GM04503 (cell line): Measurements from ENCODE around the gene NTN3.

Experiments used
- DNase-seq: peaks from one replicate; pipeline ENCODE4 v3.0.0-alpha.2; 2012; ENCODE audit warnings: low read depth

Gene NTN3

GRCh38 chr16:2466667-2467527, 4.2 kb upstream of the NTN3 start:
- DNase-seq = no peak

GRCh38 chr16:2467528-2468232, 3.4 kb upstream of the NTN3 start:
- DNase-seq = no peak

GRCh38 chr16:2468233-2468724, 2.8 kb upstream of the NTN3 start:
- DNase-seq = no peak

- DNase-seq = no peak
Observed at GRCh38 chr16:2468725-2469398, 2.2 kb upstream of the NTN3 start.

GRCh38 chr16:2469399-2470233, 1.5 kb upstream of the NTN3 start:
- no peak for DNase-seq

- no peak for DNase-seq
Observed at GRCh38 chr16:2470234-2470601, 879 bp upstream of the NTN3 start.

GRCh38 chr16:2470603-2471015, 488 bp upstream of the NTN3 start:
- DNase-seq = no peak

- no peak for DNase-seq
Observed at GRCh38 chr16:2471653-2472487, 773 bp downstream of the NTN3 start.

GRCh38 chr16:2472488-2472864, 1.4 kb downstream of the NTN3 start:
- no peak for DNase-seq

- no peak for DNase-seq
Observed at GRCh38 chr16:2472885-2473445, 1.9 kb downstream of the NTN3 start.

GRCh38 chr16:2473446-2473926, 2.4 kb downstream of the NTN3 start:
- no peak for DNase-seq

- DNase-seq = no peak
Observed at GRCh38 chr16:2473999-2474876, 3.1 kb downstream of the NTN3 start.

- DNase-seq = no peak
Observed at GRCh38 chr16:2474877-2475412, 3.8 kb downstream of the NTN3 start, which contains the start of gene TBC1D24. Gene TBC1D24 (plus strand): TSS chr16:2475127. CDS start chr16:2496149, 21,022 bp downstream.

- DNase-seq = no peak
Observed at GRCh38 chr16:2475413-2476344, 4.6 kb downstream of the NTN3 start.

GRCh38 chr16:2476345-2476720, 5.2 kb downstream of the NTN3 start:
- DNase-seq = no peak

- no peak for DNase-seq
Observed at GRCh38 chr16:2476741-2477140, 5.6 kb downstream of the NTN3 start.

- no peak for DNase-seq
Observed at GRCh38 chr16:2477327-2477726, 6.2 kb downstream of the NTN3 start.

- no peak for DNase-seq
Observed at GRCh38 chr16:2478279-2478678, 7.2 kb downstream of the NTN3 start.
